Fibroblast of villous mesenchyme (primary cell): ENCODE results near the gene ANKRD40CL. TPM values are rescaled to one million over a fixed set of nuclear protein-coding genes. Genes with fewer than 3 reads are reported as not detected.

Source experiments
- DNase-seq: peaks from one replicate; pipeline ENCODE4 v3.0.0-alpha.2; 2010; ENCODE audit warnings: low read depth
- H3K4me3 ChIP-seq: 2 replicates; pipeline ENCODE4 v1.5.1; 2011; ENCODE audit warnings: low read depth, mild to moderate bottlenecking, low read length
- CTCF ChIP-seq: IDR thresholded peaks from 2 replicates; pipeline ENCODE4 v1.5.1; 2012; ENCODE audit warnings: low read depth, mild to moderate bottlenecking, low read length; ENCODE audit not compliant: insufficient read depth
- total RNA-seq: library from RNA; depleted of rRNA; stranded (reverse); fragments of >200 nt; gene quantifications from 2 replicates; pipeline ENCODE4 v1.2.3, GENCODE V29; 2012

The ANKRD40CL gene
- total RNA-seq, 1 donor, result not detected

- no peak for TF ChIP-seq CTCF
- H3K4me3 ChIP-seq, result no peak overlapping the region
- DNase-seq, result no peak
Observed at GRCh38 chr17:50764734-50765149, 2.6 kb downstream of the ANKRD40CL start.

- no peak for TF ChIP-seq CTCF
- DNase-seq, result no peak
- H3K4me3 ChIP-seq, result no peak overlapping the region
Observed at GRCh38 chr17:50763716-50764475, 3.4 kb downstream of the ANKRD40CL start.

- TF ChIP-seq CTCF, result no peak
- H3K4me3 ChIP-seq, result no peak overlapping the region
- DNase-seq, result no peak
Observed at GRCh38 chr17:50762177-50762576, 5.1 kb downstream of the ANKRD40CL start.

- no peak for TF ChIP-seq CTCF
- no peak for DNase-seq
- H3K4me3 ChIP-seq, result no peak overlapping the region
Observed at GRCh38 chr17:50758989-50759544, 8.3 kb downstream of the ANKRD40CL start.

GRCh38 chr17:50758524-50758923, 8.8 kb downstream of the ANKRD40CL start:
- no peak for TF ChIP-seq CTCF
- H3K4me3 ChIP-seq, result no peak overlapping the region
- no peak for DNase-seq

GRCh38 chr17:50754521-50754920, 12.8 kb downstream of the ANKRD40CL start:
- TF ChIP-seq CTCF, result no peak
- H3K4me3 ChIP-seq, result no peak overlapping the region
- DNase-seq, result no peak
